ENCODE measurements around the gene OR5AP2.
"Not testable (repeated sequence)": the region's sequence is repeated elsewhere in the genome, so short reads cannot be mapped to it uniquely, and the experiment has no call there.

Gene OR5AP2

DNA sequence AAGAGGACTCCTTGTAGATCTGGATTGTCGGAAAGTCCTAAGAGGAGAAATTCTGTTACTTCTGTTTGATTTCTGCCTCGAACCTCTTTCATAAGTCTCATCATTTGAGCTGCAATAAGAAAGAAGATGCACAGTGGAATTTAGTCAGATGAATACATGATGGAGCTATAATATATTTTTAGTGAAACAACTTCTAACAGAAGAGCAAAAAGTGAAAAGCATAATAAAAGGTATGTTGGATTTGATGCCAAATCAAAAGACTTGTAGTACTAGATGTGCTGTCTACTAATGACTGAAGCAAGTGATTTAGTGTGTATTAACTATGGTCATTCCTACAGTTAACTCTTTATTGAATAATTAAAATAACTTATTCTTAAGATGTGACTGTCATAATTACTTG lies at the start of gene OR5AP2:
Gene OR5AP2, minus strand, starts transcription at position 101 of the 400 bp plus-strand sequence. Its CDS starts 0 bp downstream, at position 101.
- TF ChIP-seq, protein P1, sequence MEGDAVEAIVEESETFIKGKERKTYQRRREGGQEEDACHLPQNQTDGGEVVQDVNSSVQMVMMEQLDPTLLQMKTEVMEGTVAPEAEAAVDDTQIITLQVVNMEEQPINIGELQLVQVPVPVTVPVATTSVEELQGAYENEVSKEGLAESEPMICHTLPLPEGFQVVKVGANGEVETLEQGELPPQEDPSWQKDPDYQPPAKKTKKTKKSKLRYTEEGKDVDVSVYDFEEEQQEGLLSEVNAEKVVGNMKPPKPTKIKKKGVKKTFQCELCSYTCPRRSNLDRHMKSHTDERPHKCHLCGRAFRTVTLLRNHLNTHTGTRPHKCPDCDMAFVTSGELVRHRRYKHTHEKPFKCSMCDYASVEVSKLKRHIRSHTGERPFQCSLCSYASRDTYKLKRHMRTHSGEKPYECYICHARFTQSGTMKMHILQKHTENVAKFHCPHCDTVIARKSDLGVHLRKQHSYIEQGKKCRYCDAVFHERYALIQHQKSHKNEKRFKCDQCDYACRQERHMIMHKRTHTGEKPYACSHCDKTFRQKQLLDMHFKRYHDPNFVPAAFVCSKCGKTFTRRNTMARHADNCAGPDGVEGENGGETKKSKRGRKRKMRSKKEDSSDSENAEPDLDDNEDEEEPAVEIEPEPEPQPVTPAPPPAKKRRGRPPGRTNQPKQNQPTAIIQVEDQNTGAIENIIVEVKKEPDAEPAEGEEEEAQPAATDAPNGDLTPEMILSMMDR (IDR thresholded peaks at IDR 0.05; ENCODE audit: insufficient read depth, missing control alignments): no peak
- FAIRE-seq: no peak
- no peak for DNase-seq (ENCODE audit: insufficient read length, low spot score)

DNA sequence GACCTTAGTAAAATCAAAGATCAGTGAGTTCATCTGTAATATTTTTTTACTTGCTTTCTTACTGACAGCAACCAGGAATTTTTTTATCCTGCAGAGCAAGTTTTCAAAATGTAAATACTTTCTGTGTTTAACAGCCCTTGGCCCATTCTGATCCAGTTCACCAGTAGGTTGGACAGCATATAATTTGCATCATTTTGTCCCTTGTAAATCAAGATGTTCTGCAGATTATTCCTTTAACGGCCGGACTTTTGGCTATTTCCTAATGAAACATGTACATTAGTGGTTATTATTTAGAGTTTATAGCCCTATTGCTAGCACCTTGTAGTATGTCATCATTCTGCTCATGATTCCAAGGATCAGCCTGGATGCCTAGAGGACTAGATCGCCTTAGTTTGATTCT lies 48.9 kb upstream of the OR5AP2 start:
- FAIRE-seq; DNase-seq (ENCODE audit: insufficient read length, low spot score): not testable (repeated sequence)

DNA sequence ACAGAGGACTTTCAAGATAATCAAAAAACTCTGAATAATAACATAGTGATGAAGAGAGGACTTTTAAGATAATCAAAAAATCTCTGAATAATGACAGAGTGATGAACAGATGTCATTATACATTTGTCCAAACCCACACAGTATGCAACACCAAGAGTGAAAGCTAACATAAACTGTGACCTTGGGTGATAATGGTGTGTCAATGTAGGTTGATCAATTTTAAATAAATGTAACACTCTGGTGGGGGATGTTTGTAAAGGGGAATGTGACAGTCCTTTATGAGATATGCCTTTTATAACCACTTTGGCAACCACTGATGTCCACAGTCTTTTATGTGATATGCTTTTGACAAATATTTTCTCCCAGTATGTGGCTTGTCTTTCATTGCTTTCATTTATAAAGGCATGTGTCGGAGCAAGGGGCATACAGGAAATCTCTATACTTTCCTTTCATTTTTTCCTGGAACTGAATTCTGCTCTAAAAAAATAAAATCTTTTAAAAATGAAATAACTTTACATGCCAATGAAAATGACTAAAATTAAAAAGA lies 46.4 kb upstream of the OR5AP2 start:
- no peak for FAIRE-seq
- DNase-seq (ENCODE audit: insufficient read length, low spot score): no peak

DNA sequence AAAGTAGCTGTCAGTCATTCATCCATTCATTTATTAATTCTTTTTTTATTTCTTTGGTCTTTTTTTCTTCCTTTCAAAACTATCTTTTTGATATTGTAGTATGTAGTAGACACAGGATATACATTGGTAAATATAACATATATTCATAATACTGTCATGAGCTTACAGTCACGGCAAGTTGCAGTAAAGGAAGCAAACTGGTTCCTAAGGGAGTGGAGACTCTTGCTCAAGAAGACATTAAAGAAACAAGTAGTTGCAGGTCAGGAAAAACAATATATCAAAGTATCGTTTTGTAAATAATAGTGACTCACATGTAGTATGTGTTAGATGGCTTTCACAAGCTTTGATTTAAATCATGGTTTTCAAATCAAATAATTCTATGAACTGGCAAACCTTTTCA lies 28.7 kb upstream of the OR5AP2 start:
- TF ChIP-seq, protein P1 (IDR thresholded peaks at IDR 0.05; ENCODE audit: insufficient read depth, missing control alignments): no peak
- DNase-seq (ENCODE audit: insufficient read length, low spot score): no peak
- FAIRE-seq: no peak

More for the DNA sequence above, 46.4 kb upstream of the OR5AP2 start:
- TF ChIP-seq, protein P1 (IDR thresholded peaks at IDR 0.05; ENCODE audit: insufficient read depth, missing control alignments): no peak

DNA sequence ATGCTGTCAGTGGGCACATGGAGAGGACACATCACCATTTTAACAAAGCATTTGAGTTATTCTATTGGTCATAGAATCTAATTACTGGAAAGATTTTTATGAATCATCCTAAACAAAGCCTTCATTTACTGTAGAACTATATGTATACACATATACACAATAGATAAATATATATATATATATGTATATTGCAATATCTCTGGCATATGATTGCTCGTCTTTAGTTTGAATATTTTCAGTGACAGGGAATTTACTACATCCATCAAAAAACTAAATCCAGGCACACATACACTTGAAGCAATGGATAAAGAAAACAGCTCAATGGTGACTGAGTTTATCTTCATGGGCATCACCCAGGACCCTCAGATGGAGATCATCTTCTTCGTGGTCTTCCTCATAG lies 21.1 kb upstream of the OR5AP2 start, which contains the start of gene OR5AR1:
Gene OR5AR1, plus strand, starts transcription at position 301 of the 400 bp plus-strand sequence. Its CDS starts 0 bp downstream, at position 301.
- DNase-seq (ENCODE audit: insufficient read length, low spot score): no peak
- FAIRE-seq: no peak
- TF ChIP-seq, protein P1 (IDR thresholded peaks at IDR 0.05; ENCODE audit: insufficient read depth, missing control alignments): no peak

DNA sequence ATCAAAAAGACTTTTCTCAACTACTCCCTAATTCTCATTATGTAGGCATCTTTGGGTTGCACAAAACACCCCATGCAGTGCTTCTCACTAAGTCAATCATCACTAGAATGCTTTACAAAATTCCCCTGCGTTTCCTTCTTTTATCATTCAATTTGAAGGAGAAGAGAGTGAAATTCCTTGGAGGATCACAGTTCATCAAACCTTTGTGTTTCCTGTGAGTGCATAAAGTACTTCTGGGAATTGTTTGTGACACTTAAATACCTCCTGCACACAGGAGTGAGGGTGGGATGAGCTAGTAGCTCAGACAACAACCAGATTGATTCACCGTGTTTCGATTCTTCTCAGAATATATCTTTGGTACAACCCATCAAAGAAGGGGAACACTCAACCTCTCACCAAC lies 17.5 kb upstream of the OR5AP2 start:
- DNase-seq (ENCODE audit: insufficient read length, low spot score) (no peak), FAIRE-seq (no peak)
- TF ChIP-seq, protein P1 (IDR thresholded peaks at IDR 0.05; ENCODE audit: insufficient read depth, missing control alignments): no peak

DNA sequence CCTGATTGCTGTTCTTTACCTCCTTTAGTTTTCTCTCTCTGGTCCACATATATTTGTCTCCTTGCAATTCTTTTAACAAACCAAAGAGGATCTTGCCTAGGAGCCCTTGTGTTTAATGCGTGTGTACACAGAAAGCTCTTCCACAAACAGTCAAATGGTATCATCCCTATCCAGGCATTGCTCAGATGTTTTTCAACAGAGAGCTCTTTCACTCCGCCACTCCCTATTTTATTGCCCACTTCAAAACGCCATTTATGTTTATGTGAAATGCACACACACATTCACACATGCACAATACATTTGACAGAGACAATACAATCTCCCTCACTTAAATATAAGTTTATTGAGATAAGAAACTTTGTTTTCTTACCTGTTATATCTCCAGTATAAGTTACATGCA lies 4.7 kb downstream of the OR5AP2 start:
- no peak for DNase-seq (ENCODE audit: insufficient read length, low spot score)
- no peak for FAIRE-seq
- TF ChIP-seq, protein P1 (IDR thresholded peaks at IDR 0.05; ENCODE audit: insufficient read depth, missing control alignments): no peak

DNA sequence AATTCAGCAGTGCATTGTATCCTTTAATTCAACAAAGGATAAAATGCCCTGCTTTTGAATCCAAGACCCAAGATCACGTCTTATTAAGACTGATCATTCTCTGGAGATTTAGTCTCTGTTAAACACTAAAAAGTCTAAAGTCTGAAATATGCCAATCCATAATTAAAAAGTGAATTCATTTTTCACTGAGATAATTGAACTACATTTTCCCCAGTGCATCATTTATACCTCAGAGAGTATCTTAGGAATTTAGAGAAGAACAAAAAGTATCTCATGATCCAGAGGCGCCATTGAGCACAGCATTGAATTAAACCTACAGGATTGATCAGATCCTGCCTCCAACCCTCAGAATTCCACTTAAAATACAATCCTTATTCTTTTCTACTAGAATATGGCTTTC lies 5.4 kb downstream of the OR5AP2 start:
- DNase-seq (ENCODE audit: insufficient read length, low spot score): no peak
- TF ChIP-seq, protein P1 (IDR thresholded peaks at IDR 0.05; ENCODE audit: insufficient read depth, missing control alignments): no peak
- FAIRE-seq: no peak

Measured in D721Med (cell line).